ENCODE results near the gene TAOK3.

TAOK3 gene

GRCh38 chr12:118101051-118101450 lies 271.7 kb downstream of the TAOK3 start:
- TF ChIP-seq CTCF (IDR thresholded peaks at IDR 0.05; ENCODE audit: control insufficient read depth, extremely low read depth, insufficient read depth) = no peak
- DNase-seq (ENCODE audit: low read depth) = no peak
- no peak overlapping the region for H3K4me3 ChIP-seq (ENCODE audit: low read depth, low read length)
